WTC11 (cell line): ENCODE results near the gene BRSK2. TPM values are rescaled to one million over a fixed set of nuclear protein-coding genes. Genes with fewer than 3 reads are reported as not detected.

Source experiments
- ATAC-seq: fragments of 200-7000 bp; cut with Tn5 transposase; 2 replicates; pipeline ENCODE4 v1.10.0; 2021; ENCODE audit warnings: mild to moderate bottlenecking, moderate library complexity
- CTCF ChIA-PET: fragments of 300-600 bp; sonication (Branson Sonifier 250); formaldehyde crosslinking; loops from one replicate; lab custom pipeline; 2021; ENCODE audit warnings: antibody characterized with exemption; lab: Charles Lee
- POLR2A ChIA-PET: fragments of 350-600 bp; sonication (Branson Sonifier 250); formaldehyde crosslinking; loops from one replicate; lab custom pipeline; 2021; ENCODE audit warnings: antibody characterized with exemption; lab: Charles Lee
- DNase-seq: peaks from one replicate; pipeline ENCODE4 v3.0.0; 2021; ENCODE audit warnings: low spot score
- H3K27ac Mint-ChIP-seq: 2 replicates; pipeline ENCODE4 v1.8.0; 2021; ENCODE audit warnings: mixed read lengths
- H3K27me3 Mint-ChIP-seq: 2 replicates; pipeline ENCODE4 v1.8.0; 2021; ENCODE audit warnings: low read depth, mild to moderate bottlenecking, moderate library complexity, mixed read lengths
- H3K36me3 Mint-ChIP-seq: 2 replicates; pipeline ENCODE4 v1.8.0; 2021; ENCODE audit warnings: mixed read lengths
- H3K4me1 Mint-ChIP-seq: 2 replicates; pipeline ENCODE4 v1.8.0; 2022; ENCODE audit warnings: mixed read lengths
- H3K4me3 Mint-ChIP-seq: 2 replicates; pipeline ENCODE4 v1.8.0; 2021; ENCODE audit warnings: mild to moderate bottlenecking, moderate library complexity, mixed read lengths
- H3K9me3 Mint-ChIP-seq: 2 replicates; pipeline ENCODE4 v1.8.0; 2021; ENCODE audit warnings: mixed read lengths
- AFF4 ChIP-seq: sonication (generic); formaldehyde crosslinking; IDR thresholded peaks from 2 replicates; pipeline ENCODE4 v1.8.1; 2023; ENCODE audit warnings: mild to moderate bottlenecking, missing genetic modification reagents, borderline replicate concordance
- ATF3 ChIP-seq: sonication (generic); formaldehyde crosslinking; conservative IDR thresholded peaks from 2 replicates; pipeline ENCODE4 v1.8.1; 2022; ENCODE audit warnings: mild to moderate bottlenecking, missing genetic modification reagents
- CREM ChIP-seq: sonication (generic); formaldehyde crosslinking; IDR thresholded peaks from 2 replicates; pipeline ENCODE4 v1.8.1; 2022; ENCODE audit warnings: mild to moderate bottlenecking, missing genetic modification reagents, moderate library complexity
- E2F1 ChIP-seq: sonication (generic); formaldehyde crosslinking; IDR thresholded peaks from 2 replicates; pipeline ENCODE4 v1.8.0; 2022; ENCODE audit warnings: mild to moderate bottlenecking, missing genetic modification reagents
- ELF4 ChIP-seq: sonication (generic); formaldehyde crosslinking; IDR thresholded peaks from 2 replicates; pipeline ENCODE4 v1.8.1; 2022; ENCODE audit warnings: low read depth, mild to moderate bottlenecking, moderate library complexity, missing genetic modification reagents
- ESRRA ChIP-seq: sonication (generic); formaldehyde crosslinking; IDR thresholded peaks from 2 replicates; pipeline ENCODE4 v1.8.1; 2022; ENCODE audit warnings: mild to moderate bottlenecking, missing genetic modification reagents, borderline replicate concordance
- ETV6 ChIP-seq: sonication (generic); formaldehyde crosslinking; IDR thresholded peaks from 2 replicates; pipeline ENCODE4 v1.8.1; 2022; ENCODE audit warnings: mild to moderate bottlenecking, missing genetic modification reagents
- FOXJ3 ChIP-seq: sonication (generic); formaldehyde crosslinking; IDR thresholded peaks from 2 replicates; pipeline ENCODE4 v1.9.0; 2021; ENCODE audit warnings: missing genetic modification reagents, mild to moderate bottlenecking, borderline replicate concordance
- FOXP4 ChIP-seq: sonication (generic); formaldehyde crosslinking; IDR thresholded peaks from 2 replicates; pipeline ENCODE4 v1.8.0; 2022; ENCODE audit warnings: mild to moderate bottlenecking, missing genetic modification reagents
- GABPB1 ChIP-seq: sonication (generic); formaldehyde crosslinking; IDR thresholded peaks from 2 replicates; pipeline ENCODE4 v1.8.1; 2023; ENCODE audit warnings: mild to moderate bottlenecking, missing genetic modification reagents
- JAZF1 ChIP-seq: fragments of 250-450 bp; sonication (Bioruptor Pico); IDR thresholded peaks from 2 replicates; pipeline ENCODE4 v1.9.0; 2021; ENCODE audit warnings: moderate library complexity, mild to moderate bottlenecking, inconsistent platforms
- MAX ChIP-seq: sonication (generic); formaldehyde crosslinking; IDR thresholded peaks from 2 replicates; pipeline ENCODE4 v1.8.0; 2022; ENCODE audit warnings: mild to moderate bottlenecking, missing genetic modification reagents
- MXD4 ChIP-seq: fragments of 250-450 bp; sonication (Bioruptor Pico); IDR thresholded peaks from 2 replicates; pipeline ENCODE4 v1.8.0; 2021; ENCODE audit warnings: mild to moderate bottlenecking, moderate library complexity, borderline replicate concordance
- NFYB ChIP-seq: sonication (generic); formaldehyde crosslinking; conservative IDR thresholded peaks from 2 replicates; pipeline ENCODE4 v1.8.0; 2022; ENCODE audit warnings: low read depth, missing genetic modification reagents
- SOX15 ChIP-seq: fragments of 250-450 bp; sonication (Bioruptor Pico); IDR thresholded peaks from 2 replicates; pipeline ENCODE4 v1.9.0; 2021; ENCODE audit warnings: mild to moderate bottlenecking
- TCF7 ChIP-seq: sonication (generic); formaldehyde crosslinking; IDR thresholded peaks from 2 replicates; pipeline ENCODE4 v1.8.0; 2022; ENCODE audit warnings: mild to moderate bottlenecking, low read depth, missing genetic modification reagents, moderate library complexity
- ZMAT4 ChIP-seq: fragments of 250-450 bp; sonication (Bioruptor Pico); IDR thresholded peaks from 2 replicates; pipeline ENCODE4 v1.9.0; 2021; ENCODE audit warnings: mild to moderate bottlenecking
- ZNF317 ChIP-seq: sonication (generic); formaldehyde crosslinking; IDR thresholded peaks from 2 replicates; pipeline ENCODE4 v1.8.1; 2023; ENCODE audit warnings: low read depth, mild to moderate bottlenecking, moderate library complexity, missing genetic modification reagents, borderline replicate concordance
- ZNF512 ChIP-seq: sonication (generic); formaldehyde crosslinking; IDR thresholded peaks from 2 replicates; pipeline ENCODE4 v1.8.1; 2022; ENCODE audit warnings: missing genetic modification reagents, borderline replicate concordance
- total RNA-seq: library from RNA; stranded (reverse); gene quantifications from 3 replicates; pipeline ENCODE4 v1.2.3, GENCODE V29; 2021

The BRSK2 gene
- total RNA-seq, 1 experiment from 2014 or later = 34.5 TPM

GRCh38 chr11:1349327-1350041, 40.2 kb upstream of the BRSK2 start (continued):
- no peak for TF ChIP-seq ZMAT4
- TF ChIP-seq ZNF317 (CRISPR knock-in tag) = no peak
- TF ChIP-seq FOXJ3 = no peak
- no peak for TF ChIP-seq JAZF1 (CRISPR knock-in tag)
- TF ChIP-seq E2F1 (CRISPR knock-in tag) = no peak
- no peak for TF ChIP-seq ATF3 (CRISPR knock-in tag)
- no peak for TF ChIP-seq MAX (CRISPR knock-in tag)
- no peak for TF ChIP-seq FOXP4 (CRISPR knock-in tag)
- no peak for TF ChIP-seq ELF4 (CRISPR knock-in tag)

- ATAC-seq (no peak), DNase-seq (no peak)
- CTCF ChIA-PET = interaction anchor here (1.0 to 1.2 kb wide), 2 partner anchors 103 to 197 kb away, joined by 3 to 4 read pairs; no protein-coding TSS in a partner anchor
- no peak overlapping the region for H3K27ac Mint-ChIP-seq
- no peaks in the 10 kb centered on the region for H3K9me3 Mint-ChIP-seq
- no peaks in the 10 kb centered on the region; the same call in 1 of the 2 replicates for H3K27me3 Mint-ChIP-seq
- POLR2A ChIA-PET = interaction anchor here (0.5 to 1.1 kb wide), 2 partner anchors 39 to 85 kb away, joined by 3 read pairs; partner anchors contain the start of gene BRSK2
- H3K4me3 Mint-ChIP-seq = no peak overlapping the region
- peaks cover 7% of the 10 kb centered on the region for H3K4me1 Mint-ChIP-seq
- H3K36me3 Mint-ChIP-seq = no peaks in the 10 kb centered on the region
- TF ChIP-seq NFYB (CRISPR knock-in tag) = no peak
- no peak for TF ChIP-seq GABPB1 (CRISPR knock-in tag)
- no peak for TF ChIP-seq FOXP4 (CRISPR knock-in tag)
- TF ChIP-seq AFF4 (CRISPR knock-in tag) = no peak
- TF ChIP-seq MXD4 (CRISPR knock-in tag) = no peak
- TF ChIP-seq ZNF512 (CRISPR knock-in tag) = no peak
- no peak for TF ChIP-seq CREM (CRISPR knock-in tag)
- TF ChIP-seq ESRRA (CRISPR knock-in tag) = no peak
- TF ChIP-seq FOXJ3 = no peak
- no peak for TF ChIP-seq ETV6 (CRISPR knock-in tag)
- no peak for TF ChIP-seq SOX15 (CRISPR knock-in tag)
- no peak for TF ChIP-seq TCF7 (CRISPR knock-in tag)
These were observed 39.5 kb upstream of the BRSK2 start for GRCh38 chr11:1350086-1350725.
